AML-193 (cell line): Measurements from ENCODE around the gene HS6ST2.

ENCODE experiments used
- DNase-seq, 2 experiments: peaks; one replicate each; lab custom pipeline; 2025; lab: John Stamatoyannopoulos, UW

Gene HS6ST2

GRCh38 chrX:132740316-132741123 lies 217.9 kb downstream of the HS6ST2 start:
- DNase-seq = no peak

- DNase-seq = no peak
Observed at GRCh38 chrX:132738951-132739350, 219.5 kb downstream of the HS6ST2 start.

GRCh38 chrX:132737743-132738142 lies 220.7 kb downstream of the HS6ST2 start:
- no peak for DNase-seq

GRCh38 chrX:132732236-132732635 lies 226.2 kb downstream of the HS6ST2 start:
- no peak for DNase-seq

GRCh38 chrX:132730726-132731125 lies 227.7 kb downstream of the HS6ST2 start:
- no peak for DNase-seq

- no peak for DNase-seq
Observed at GRCh38 chrX:132730266-132730665, 228.2 kb downstream of the HS6ST2 start.

GRCh38 chrX:132728296-132728695 lies 230.1 kb downstream of the HS6ST2 start:
- DNase-seq = no peak

GRCh38 chrX:132718431-132718958 lies 239.9 kb downstream of the HS6ST2 start:
- DNase-seq = no peak

GRCh38 chrX:132716006-132716405 lies 242.4 kb downstream of the HS6ST2 start:
- no peak for DNase-seq

GRCh38 chrX:132714913-132715312 lies 243.5 kb downstream of the HS6ST2 start:
- no peak for DNase-seq

GRCh38 chrX:132712350-132712749 lies 246.1 kb downstream of the HS6ST2 start:
- DNase-seq = no peak

- no peak for DNase-seq
Observed at GRCh38 chrX:132710656-132711155, 247.7 kb downstream of the HS6ST2 start.

GRCh38 chrX:132708529-132708928 lies 249.9 kb downstream of the HS6ST2 start:
- DNase-seq = no peak

- DNase-seq = no peak
Observed at GRCh38 chrX:132704769-132705168, 253.7 kb downstream of the HS6ST2 start.

- DNase-seq = no peak
Observed at GRCh38 chrX:132694382-132694781, 264.0 kb downstream of the HS6ST2 start.

- no peak for DNase-seq
Observed at GRCh38 chrX:132692526-132692925, 265.9 kb downstream of the HS6ST2 start.

GRCh38 chrX:132692066-132692465 lies 266.4 kb downstream of the HS6ST2 start:
- DNase-seq = no peak

- no peak for DNase-seq
Observed at GRCh38 chrX:132689612-132690563, 268.5 kb downstream of the HS6ST2 start.

GRCh38 chrX:132685276-132685675 lies 273.2 kb downstream of the HS6ST2 start:
- no peak for DNase-seq

- no peak for DNase-seq
Observed at GRCh38 chrX:132677233-132677716, 281.2 kb downstream of the HS6ST2 start.

GRCh38 chrX:132676561-132677186 lies 281.8 kb downstream of the HS6ST2 start:
- no peak for DNase-seq

- DNase-seq = no peak
Observed at GRCh38 chrX:132676102-132676501, 282.3 kb downstream of the HS6ST2 start.
